ENCODE results near the gene PSMF1. TPM values are rescaled to one million over a fixed set of nuclear protein-coding genes. Genes with fewer than 3 reads are reported as not detected.

The PSMF1 gene
- total RNA-seq, 2 experiments from 2014 or later, result 143 to 178 TPM

- peaks cover 47% of the 10 kb centered on the region for H3K4me1 Mint-ChIP-seq
- POLR2A ChIA-PET, result interaction anchor here (0.9 kb wide), 1 partner anchor 28 kb away, joined by 3 read pairs; no protein-coding TSS in a partner anchor
- no peaks in the 10 kb centered on the region for H3K27me3 Mint-ChIP-seq
- H3K9me3 Mint-ChIP-seq (ENCODE audit: low read depth), result no peaks in the 10 kb centered on the region
- ATAC-seq, result no peak
- intact Hi-C loops (cut with DNase I, micrococcal nuclease), result no loop called here
- DNase-seq, result no peak
- H3K4me3 Mint-ChIP-seq, result no peak overlapping the region
- no peak overlapping the region for H3K27ac Mint-ChIP-seq
- peaks cover 60% of the 10 kb centered on the region for H3K36me3 Mint-ChIP-seq (ENCODE audit: low read depth)
- CTCF ChIA-PET, result interaction anchor here (1.8 kb wide), 1 partner anchor 16 kb away, joined by 4 read pairs; no protein-coding TSS in a partner anchor
Observed at GRCh38 chr20:1123666-1124065, 5.3 kb downstream of the PSMF1 start.

DNA sequence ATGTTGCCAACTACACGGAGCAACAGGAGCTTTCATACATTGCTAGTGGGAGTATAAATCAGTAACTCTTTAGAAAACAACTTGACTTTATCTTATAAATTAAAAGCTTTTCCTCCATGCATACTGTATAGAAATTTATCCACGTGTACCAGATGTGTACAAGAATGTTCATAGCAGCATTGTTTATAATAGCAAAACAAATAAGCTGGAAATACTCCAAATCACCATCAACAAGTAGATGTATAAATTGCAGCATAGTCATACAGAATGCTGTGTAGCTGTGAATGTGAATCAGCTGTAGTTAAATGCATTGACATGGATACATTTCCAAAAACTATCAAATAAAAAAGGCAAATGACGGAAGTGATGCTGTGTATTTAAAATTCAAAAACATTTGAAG lies 6.0 kb downstream of the PSMF1 start:
- intact Hi-C loops (cut with DNase I, micrococcal nuclease), result no loop called here
- no peak overlapping the region for H3K4me3 Mint-ChIP-seq
- ATAC-seq (no peak), DNase-seq (no peak)
- H3K27ac Mint-ChIP-seq, result no peak overlapping the region
- ChIA-PET POLR2A (interaction anchor here (0.7 to 0.9 kb wide), 2 partner anchors 27 to 311 kb away, joined by 3 to 4 read pairs; no protein-coding TSS in a partner anchor), CTCF (interaction anchor here (0.6 to 1.8 kb wide), 4 partner anchors 13 to 53 kb away, joined by 3 to 4 read pairs (median 4); no protein-coding TSS in a partner anchor)
- H3K4me1 Mint-ChIP-seq, result peaks cover 44% of the 10 kb centered on the region
- peaks cover 58% of the 10 kb centered on the region for H3K36me3 Mint-ChIP-seq (ENCODE audit: low read depth)
- no peaks in the 10 kb centered on the region for H3K27me3 Mint-ChIP-seq
- H3K9me3 Mint-ChIP-seq (ENCODE audit: low read depth), result no peaks in the 10 kb centered on the region

DNA sequence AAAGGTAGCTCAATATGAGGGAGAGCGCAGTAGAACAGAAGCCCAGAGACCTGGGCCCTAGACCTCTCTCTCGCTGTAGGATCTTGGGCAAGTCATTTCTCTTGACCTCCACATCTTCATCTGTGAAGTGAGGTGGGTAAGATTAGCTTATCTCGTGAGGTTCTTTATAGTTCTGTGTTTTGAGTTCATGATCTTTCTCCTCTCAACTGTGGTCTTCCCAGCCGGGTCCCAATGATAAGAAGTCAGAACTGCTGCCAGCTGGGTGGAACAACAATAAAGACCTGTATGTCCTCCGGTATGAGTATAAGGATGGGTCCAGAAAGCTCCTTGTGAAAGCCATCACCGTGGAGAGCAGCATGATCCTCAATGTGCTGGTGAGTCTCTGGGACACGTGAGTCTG lies 6.9 kb downstream of the PSMF1 start:
- intact Hi-C loops (cut with DNase I, micrococcal nuclease), result no loop called here
- Mint-ChIP-seq H3K27ac (no peak overlapping the region), H3K4me3 (no peak overlapping the region), H3K9me3 (ENCODE audit: low read depth) (no peaks in the 10 kb centered on the region), H3K27me3 (no peaks in the 10 kb centered on the region), H3K4me1 (peaks cover 36% of the 10 kb centered on the region), H3K36me3 (ENCODE audit: low read depth) (peaks cover 58% of the 10 kb centered on the region)
- ChIA-PET CTCF (interaction anchor here (0.9 to 1.8 kb wide), 3 partner anchors 15 to 52 kb away, joined by 3 to 4 read pairs (median 4); no protein-coding TSS in a partner anchor), POLR2A (no interaction called here)
- ATAC-seq, result no peak
- no peak for DNase-seq

DNA sequence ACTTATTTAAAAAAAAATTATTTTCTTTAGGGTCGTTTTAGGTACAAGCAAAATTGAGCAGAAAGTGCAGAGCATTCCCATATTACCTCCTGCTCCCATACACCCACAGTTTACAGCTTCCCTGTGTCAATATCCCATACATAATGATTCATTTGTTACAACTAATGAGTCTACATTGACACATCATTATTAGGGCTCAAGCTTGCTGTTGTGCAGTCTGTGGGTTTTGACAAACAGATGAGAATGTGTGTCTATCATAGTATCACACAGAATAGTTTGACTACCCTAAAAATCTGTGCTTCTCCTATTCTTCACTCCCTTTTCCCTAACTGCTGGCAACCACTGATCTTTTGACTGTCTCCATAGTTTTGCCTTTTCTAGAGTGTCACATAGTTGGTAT lies 9.4 kb downstream of the PSMF1 start:
- POLR2A ChIA-PET, result no interaction called here
- CTCF ChIA-PET, result interaction anchor here (0.6 kb wide), 2 partner anchors 13 to 1034 kb away, joined by 4 to 5 read pairs; no protein-coding TSS in a partner anchor

GRCh38 chr20:1130058-1130694 lies 11.8 kb downstream of the PSMF1 start:
- ChIA-PET CTCF (interaction anchor here (0.7 kb wide), 1 partner anchor 175 kb away, joined by 3 read pairs; no protein-coding TSS in a partner anchor), POLR2A (no interaction called here)
- H3K4me3 Mint-ChIP-seq, result no peak overlapping the region
- H3K9me3 Mint-ChIP-seq (ENCODE audit: low read depth), result no peaks in the 10 kb centered on the region
- peaks cover 73% of the 10 kb centered on the region for H3K36me3 Mint-ChIP-seq (ENCODE audit: low read depth)
- peaks cover 18% of the 10 kb centered on the region for H3K4me1 Mint-ChIP-seq
- H3K27me3 Mint-ChIP-seq, result no peaks in the 10 kb centered on the region
- DNase-seq (no peak), ATAC-seq (no peak)
- no peak overlapping the region for H3K27ac Mint-ChIP-seq
- intact Hi-C loops (cut with DNase I, micrococcal nuclease), result no loop called here

More for the DNA sequence above, 9.4 kb downstream of the PSMF1 start:
- Mint-ChIP-seq H3K9me3 (ENCODE audit: low read depth) (no peaks in the 10 kb centered on the region), H3K4me3 (no peak overlapping the region), H3K36me3 (ENCODE audit: low read depth) (peaks cover 69% of the 10 kb centered on the region), H3K27ac (no peak overlapping the region), H3K4me1 (peaks cover 24% of the 10 kb centered on the region), H3K27me3 (no peaks in the 10 kb centered on the region)
- DNase-seq, result no peak
- no peak for ATAC-seq
- intact Hi-C loops (cut with DNase I, micrococcal nuclease), result no loop called here

DNA sequence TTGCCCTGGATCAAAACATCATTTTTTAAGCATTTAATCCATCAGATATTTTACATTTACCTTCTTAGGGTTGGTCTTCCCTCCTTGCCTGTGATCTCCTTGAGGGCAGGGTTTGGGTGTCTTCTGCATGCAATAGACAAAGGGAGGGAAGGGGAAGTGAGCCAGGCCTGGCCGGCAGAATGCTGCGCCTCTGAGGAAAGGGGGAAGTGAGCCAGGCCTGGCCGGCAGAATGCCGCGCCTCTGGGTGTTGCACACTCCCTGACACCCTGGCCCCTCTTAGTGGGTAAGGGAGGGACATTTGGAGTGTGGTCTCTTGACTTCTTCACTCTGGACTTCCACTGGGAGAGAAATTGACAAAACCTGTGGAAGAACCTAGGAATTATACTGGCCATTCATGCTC lies 12.4 kb downstream of the PSMF1 start:
- ChIA-PET POLR2A (no interaction called here), CTCF (interaction anchor here (0.7 kb wide), 1 partner anchor 175 kb away, joined by 3 read pairs; no protein-coding TSS in a partner anchor)
- ATAC-seq, result no peak
- Mint-ChIP-seq H3K27me3 (no peaks in the 10 kb centered on the region), H3K4me3 (no peak overlapping the region), H3K36me3 (ENCODE audit: low read depth) (peaks cover 76% of the 10 kb centered on the region), H3K27ac (no peak overlapping the region), H3K4me1 (peaks cover 18% of the 10 kb centered on the region), H3K9me3 (ENCODE audit: low read depth) (no peaks in the 10 kb centered on the region)
- intact Hi-C loops (cut with DNase I, micrococcal nuclease), result no loop called here
- DNase-seq, result no peak

GRCh38 chr20:1131354-1131753 lies 13.0 kb downstream of the PSMF1 start:
- Mint-ChIP-seq H3K4me1 (peaks cover 18% of the 10 kb centered on the region), H3K4me3 (no peak overlapping the region), H3K9me3 (ENCODE audit: low read depth) (no peaks in the 10 kb centered on the region), H3K27ac (no peak overlapping the region), H3K27me3 (no peaks in the 10 kb centered on the region), H3K36me3 (ENCODE audit: low read depth) (peaks cover 77% of the 10 kb centered on the region)
- ChIA-PET CTCF (no interaction called here), POLR2A (no interaction called here)
- ATAC-seq (no peak), DNase-seq (no peak)
- intact Hi-C loops (cut with DNase I, micrococcal nuclease), result no loop called here

DNA sequence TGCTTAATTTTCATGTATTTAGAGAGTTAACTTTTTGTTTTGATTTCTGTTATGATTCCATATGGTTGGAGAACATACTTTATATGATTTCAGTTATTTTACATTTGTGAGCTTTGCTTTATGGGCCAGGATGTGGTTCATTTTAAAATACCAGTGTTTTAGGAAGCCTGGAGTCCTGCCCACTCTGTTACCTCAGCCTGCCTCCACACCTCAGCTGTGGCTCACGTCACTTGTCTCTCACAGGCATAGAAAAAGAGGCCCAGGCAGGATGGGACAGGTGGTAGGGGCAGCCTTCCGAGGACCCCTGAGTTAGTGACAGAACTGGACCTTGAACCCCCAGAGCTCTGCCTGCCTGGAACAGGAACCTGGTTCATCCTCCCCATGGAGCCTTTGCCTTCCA lies 16.0 kb downstream of the PSMF1 start:
- Mint-ChIP-seq H3K36me3 (ENCODE audit: low read depth) (peaks cover 79% of the 10 kb centered on the region), H3K27ac (no peak overlapping the region), H3K9me3 (ENCODE audit: low read depth) (no peaks in the 10 kb centered on the region), H3K4me1 (peaks cover 18% of the 10 kb centered on the region), H3K4me3 (no peak overlapping the region), H3K27me3 (no peaks in the 10 kb centered on the region)
- POLR2A ChIA-PET, result no interaction called here
- ATAC-seq (no peak), DNase-seq (no peak)
- intact Hi-C loops (cut with DNase I, micrococcal nuclease), result no loop called here
- CTCF ChIA-PET, result interaction anchor here (1.0 kb wide), 1 partner anchor 207 kb away, joined by 4 read pairs; no protein-coding TSS in a partner anchor

DNA sequence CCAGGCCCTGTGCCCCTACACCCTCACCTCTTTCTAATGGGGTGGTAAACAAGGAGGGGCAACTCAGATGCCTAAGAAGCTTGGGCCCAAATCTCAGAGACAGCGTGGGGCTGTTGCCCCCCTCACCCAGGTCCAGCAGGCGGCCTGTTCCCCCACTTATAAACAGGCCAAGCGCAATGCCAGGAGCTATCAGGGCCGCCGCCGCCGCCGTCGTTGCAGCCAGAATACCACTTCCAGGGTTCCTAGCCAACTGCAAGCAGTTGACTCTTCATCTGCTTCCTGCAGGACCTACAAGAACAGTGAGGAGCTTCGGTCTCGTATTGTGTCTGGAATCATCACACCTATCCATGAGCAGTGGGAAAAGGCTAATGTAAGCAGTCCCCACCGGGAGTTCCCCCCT lies 16.4 kb downstream of the PSMF1 start:
- POLR2A ChIA-PET, result no interaction called here
- CTCF ChIA-PET, result interaction anchor here (1.0 kb wide), 1 partner anchor 207 kb away, joined by 4 read pairs; no protein-coding TSS in a partner anchor
- Mint-ChIP-seq H3K4me3 (no peak overlapping the region), H3K4me1 (peaks cover 18% of the 10 kb centered on the region), H3K9me3 (ENCODE audit: low read depth) (no peaks in the 10 kb centered on the region), H3K27ac (no peak overlapping the region), H3K36me3 (ENCODE audit: low read depth) (peaks cover 75% of the 10 kb centered on the region), H3K27me3 (no peaks in the 10 kb centered on the region)
- DNase-seq (no peak), ATAC-seq (no peak)
- intact Hi-C loops (cut with DNase I, micrococcal nuclease), result no loop called here

DNA sequence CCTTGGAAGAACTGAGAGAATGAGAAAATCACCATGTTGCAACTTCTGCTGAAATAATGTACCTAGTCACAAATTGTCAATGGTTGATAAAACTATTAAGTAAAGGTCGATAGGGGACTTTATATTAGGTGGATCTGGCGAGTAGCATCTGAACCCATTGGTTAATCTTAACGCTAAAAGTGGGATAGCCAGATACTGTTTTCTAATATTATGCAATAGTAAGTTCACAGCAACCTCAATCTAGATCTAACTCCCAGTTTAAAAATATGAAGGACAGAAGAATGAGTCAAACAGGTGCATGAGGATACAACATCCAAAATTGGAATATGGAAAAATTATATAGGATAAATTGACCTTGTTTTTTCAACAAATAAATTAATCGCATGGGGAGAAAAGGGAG lies 18.8 kb downstream of the PSMF1 start:
- Mint-ChIP-seq H3K36me3 (ENCODE audit: low read depth) (peaks cover 67% of the 10 kb centered on the region), H3K27ac (no peak overlapping the region), H3K4me3 (no peak overlapping the region), H3K4me1 (peaks cover 11% of the 10 kb centered on the region), H3K27me3 (no peaks in the 10 kb centered on the region), H3K9me3 (ENCODE audit: low read depth) (no peaks in the 10 kb centered on the region)
- ChIA-PET POLR2A (no interaction called here), CTCF (no interaction called here)
- ATAC-seq (no peak), DNase-seq (no peak)
- intact Hi-C loops (cut with DNase I, micrococcal nuclease), result no loop called here

- H3K27ac Mint-ChIP-seq, result no peak overlapping the region
- no peaks in the 10 kb centered on the region for H3K27me3 Mint-ChIP-seq
- H3K4me3 Mint-ChIP-seq, result no peak overlapping the region
- H3K9me3 Mint-ChIP-seq (ENCODE audit: low read depth), result no peaks in the 10 kb centered on the region
- ChIA-PET CTCF (no interaction called here), POLR2A (no interaction called here)
- peaks cover 5% of the 10 kb centered on the region for H3K4me1 Mint-ChIP-seq
- ATAC-seq (no peak), DNase-seq (no peak)
- intact Hi-C loops (cut with DNase I, micrococcal nuclease), result no loop called here
- peaks cover 47% of the 10 kb centered on the region for H3K36me3 Mint-ChIP-seq (ENCODE audit: low read depth)
Observed at GRCh38 chr20:1144401-1145172, 26.2 kb downstream of the PSMF1 start.

All from activated CD4-positive, alpha-beta T cell treated with anti-CD3 and anti-CD28 coated beads for 36 hours (primary cell).